Measurements from ENCODE around the gene KIDINS220. TPM values are rescaled to one million over a fixed set of nuclear protein-coding genes. Genes with fewer than 3 reads are reported as not detected.

Gene KIDINS220
- total RNA-seq, 1 donor from 2014 or later: 96.7 TPM

DNA sequence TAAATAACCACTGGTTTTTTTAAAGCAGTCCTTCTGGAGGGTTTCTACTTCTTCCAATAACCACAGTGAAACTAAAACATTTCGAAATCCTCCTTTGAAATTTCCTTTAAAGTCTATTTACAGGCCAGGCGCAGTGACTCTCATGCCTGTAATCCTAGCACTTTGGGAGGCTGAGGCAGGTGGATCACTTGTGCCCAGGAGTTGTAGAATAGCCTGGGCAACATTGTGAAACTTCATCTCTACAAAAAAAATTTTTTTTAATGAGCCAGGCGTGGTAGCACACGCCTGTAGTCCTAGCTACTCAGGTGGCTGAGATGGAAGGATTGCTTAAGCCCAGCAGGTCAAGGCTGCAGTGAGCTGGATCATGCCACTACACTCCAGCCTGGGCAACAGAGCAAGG is 15.2 kb downstream of the KIDINS220 start:
- DNase-seq (ENCODE audit: low spot score, unreplicated experiment): no peak
- H3K9me3 Mint-ChIP-seq (ENCODE audit: low read depth): no peaks in the 10 kb centered on the region
- H3K4me1 Mint-ChIP-seq (ENCODE audit: low read depth): peaks cover 7% of the 10 kb centered on the region
- peaks cover 19% of the 10 kb centered on the region for H3K36me3 Mint-ChIP-seq (ENCODE audit: insufficient read depth)
- H3K4me3 Mint-ChIP-seq (ENCODE audit: low read depth): no peak overlapping the region
- H3K27me3 Mint-ChIP-seq: no peaks in the 10 kb centered on the region
- TF ChIP-seq, protein P1, sequence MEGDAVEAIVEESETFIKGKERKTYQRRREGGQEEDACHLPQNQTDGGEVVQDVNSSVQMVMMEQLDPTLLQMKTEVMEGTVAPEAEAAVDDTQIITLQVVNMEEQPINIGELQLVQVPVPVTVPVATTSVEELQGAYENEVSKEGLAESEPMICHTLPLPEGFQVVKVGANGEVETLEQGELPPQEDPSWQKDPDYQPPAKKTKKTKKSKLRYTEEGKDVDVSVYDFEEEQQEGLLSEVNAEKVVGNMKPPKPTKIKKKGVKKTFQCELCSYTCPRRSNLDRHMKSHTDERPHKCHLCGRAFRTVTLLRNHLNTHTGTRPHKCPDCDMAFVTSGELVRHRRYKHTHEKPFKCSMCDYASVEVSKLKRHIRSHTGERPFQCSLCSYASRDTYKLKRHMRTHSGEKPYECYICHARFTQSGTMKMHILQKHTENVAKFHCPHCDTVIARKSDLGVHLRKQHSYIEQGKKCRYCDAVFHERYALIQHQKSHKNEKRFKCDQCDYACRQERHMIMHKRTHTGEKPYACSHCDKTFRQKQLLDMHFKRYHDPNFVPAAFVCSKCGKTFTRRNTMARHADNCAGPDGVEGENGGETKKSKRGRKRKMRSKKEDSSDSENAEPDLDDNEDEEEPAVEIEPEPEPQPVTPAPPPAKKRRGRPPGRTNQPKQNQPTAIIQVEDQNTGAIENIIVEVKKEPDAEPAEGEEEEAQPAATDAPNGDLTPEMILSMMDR (IDR thresholded peaks at IDR 0.05; ENCODE audit: unreplicated experiment): no peak
- H3K27ac Mint-ChIP-seq: no peak overlapping the region

DNA sequence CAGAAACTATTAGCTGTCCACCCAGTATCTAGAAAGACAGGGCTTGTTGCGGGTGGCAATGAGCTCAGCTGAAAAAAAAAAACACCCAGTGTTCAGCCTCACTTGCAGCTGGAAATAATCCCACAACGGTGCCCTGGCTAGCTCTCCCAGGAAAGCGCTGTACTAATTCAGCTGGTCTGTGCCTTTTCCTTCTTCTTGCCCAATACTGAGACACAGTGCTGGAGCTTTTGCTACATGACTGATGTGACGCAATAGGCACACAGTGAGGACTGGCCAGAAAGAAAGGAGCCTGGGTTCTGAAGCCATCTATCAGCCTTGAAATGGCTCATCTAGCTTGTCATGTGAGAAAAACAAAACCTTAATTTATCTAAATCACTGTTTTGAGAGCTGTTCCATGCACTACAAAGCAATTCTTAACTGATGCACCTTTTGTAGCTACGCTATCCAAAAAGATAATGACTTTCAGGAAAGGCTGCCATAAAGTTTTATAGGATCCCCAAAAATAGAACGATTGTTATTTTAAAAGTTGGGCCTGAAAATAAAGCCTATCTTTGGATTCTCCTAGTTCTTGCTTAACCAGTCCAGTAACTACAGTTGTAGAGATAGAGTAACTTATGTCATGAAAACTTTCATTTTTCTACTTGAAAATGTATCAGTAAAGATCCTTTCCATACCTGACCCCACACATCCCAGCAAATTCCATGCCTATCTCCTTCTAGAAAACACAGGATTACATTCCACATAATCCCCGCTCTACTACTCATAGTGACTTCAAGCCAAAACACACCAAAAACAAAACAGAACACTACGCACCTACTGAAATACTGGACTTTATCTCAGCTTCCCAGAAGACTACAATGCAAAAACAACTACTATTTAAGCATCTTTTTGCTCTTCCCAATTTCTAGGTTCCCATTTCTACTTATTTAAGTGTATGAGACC is 15.9 kb downstream of the KIDINS220 start:
- Mint-ChIP-seq H3K27ac (no peak overlapping the region), H3K36me3 (ENCODE audit: insufficient read depth) (peaks cover 20% of the 10 kb centered on the region), H3K27me3 (no peaks in the 10 kb centered on the region), H3K4me3 (ENCODE audit: low read depth) (no peak overlapping the region), H3K4me1 (ENCODE audit: low read depth) (peaks cover 7% of the 10 kb centered on the region), H3K9me3 (ENCODE audit: low read depth) (no peaks in the 10 kb centered on the region)
- no peak for DNase-seq (ENCODE audit: low spot score, unreplicated experiment)
- TF ChIP-seq, protein P1 (IDR thresholded peaks at IDR 0.05; ENCODE audit: unreplicated experiment): no peak

DNA sequence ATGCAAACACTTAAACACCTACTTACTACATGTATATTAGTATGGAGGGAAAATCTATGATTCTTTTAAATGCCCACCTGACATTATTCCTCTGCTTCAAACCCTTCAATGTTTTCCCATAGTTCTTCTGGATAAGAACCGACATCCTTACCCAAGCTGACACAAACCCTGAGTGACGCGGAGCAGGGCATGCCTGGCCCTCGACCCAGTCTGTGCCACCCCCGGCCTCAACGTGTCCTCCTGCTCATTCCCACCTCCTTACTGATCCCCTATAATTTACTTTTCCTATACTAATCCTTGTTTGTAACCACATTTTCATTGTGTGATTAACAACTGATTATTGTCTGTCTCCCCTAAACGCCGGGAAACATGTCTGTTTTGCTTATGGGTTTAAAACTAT is 17.5 kb downstream of the KIDINS220 start:
- Mint-ChIP-seq H3K9me3 (ENCODE audit: low read depth) (no peaks in the 10 kb centered on the region), H3K27ac (peak overlapping the region; percentile 79), H3K27me3 (no peaks in the 10 kb centered on the region)

DNA sequence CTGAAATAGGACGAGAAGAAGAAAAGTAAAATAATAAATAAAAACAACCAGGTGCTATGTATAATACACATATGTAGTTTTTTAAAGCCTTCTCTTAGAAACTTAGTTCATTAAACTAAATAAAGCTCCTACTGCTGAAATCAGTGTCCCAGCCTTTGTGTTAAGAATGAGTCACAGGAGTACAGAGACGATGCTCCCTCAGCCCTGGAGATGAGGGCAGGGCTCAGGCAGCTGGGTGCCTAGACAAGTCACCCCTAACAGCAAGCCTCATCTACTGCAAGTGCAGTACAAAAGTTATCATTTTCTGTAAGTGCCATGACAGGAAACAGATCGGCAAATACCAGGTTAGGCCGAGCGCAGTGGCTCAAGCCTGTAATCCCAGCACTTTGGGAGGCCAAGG is 18.2 kb downstream of the KIDINS220 start:
- Mint-ChIP-seq H3K27ac (no peak overlapping the region), H3K4me3 (ENCODE audit: low read depth) (no peak overlapping the region), H3K9me3 (ENCODE audit: low read depth) (no peaks in the 10 kb centered on the region), H3K4me1 (ENCODE audit: low read depth) (peaks cover 7% of the 10 kb centered on the region), H3K27me3 (no peaks in the 10 kb centered on the region), H3K36me3 (ENCODE audit: insufficient read depth) (peaks cover 20% of the 10 kb centered on the region)
- no peak for DNase-seq (ENCODE audit: low spot score, unreplicated experiment)
- TF ChIP-seq, protein P1 (IDR thresholded peaks at IDR 0.05; ENCODE audit: unreplicated experiment): no peak

More for the DNA sequence above, 17.5 kb downstream of the KIDINS220 start:
- TF ChIP-seq, protein P1 (IDR thresholded peaks at IDR 0.05; ENCODE audit: unreplicated experiment): no peak
- no peak for DNase-seq (ENCODE audit: low spot score, unreplicated experiment)
- peaks cover 7% of the 10 kb centered on the region for H3K4me1 Mint-ChIP-seq (ENCODE audit: low read depth)
- peaks cover 22% of the 10 kb centered on the region for H3K36me3 Mint-ChIP-seq (ENCODE audit: insufficient read depth)
- no peak overlapping the region for H3K4me3 Mint-ChIP-seq (ENCODE audit: low read depth)

DNA sequence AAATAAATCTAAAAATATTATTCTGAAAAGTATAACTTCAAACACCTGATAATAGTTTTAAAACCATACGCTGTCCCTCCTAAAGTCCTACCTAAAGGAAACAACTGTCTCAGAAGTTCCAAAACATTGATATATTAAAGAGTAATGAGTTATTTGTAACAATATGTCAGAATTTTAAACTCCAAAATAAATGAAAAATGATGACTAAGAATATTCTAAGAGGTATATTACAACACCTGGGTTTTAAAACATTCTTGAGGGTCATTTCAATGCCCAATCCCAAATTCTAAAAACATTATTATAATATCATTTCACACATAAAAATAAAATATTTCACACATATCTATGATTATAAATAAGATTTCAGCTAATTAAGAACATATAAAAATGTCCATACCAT is 20.2 kb downstream of the KIDINS220 start:
- H3K4me3 Mint-ChIP-seq (ENCODE audit: low read depth): no peak overlapping the region
- no peaks in the 10 kb centered on the region for H3K9me3 Mint-ChIP-seq (ENCODE audit: low read depth)
- no peaks in the 10 kb centered on the region for H3K27me3 Mint-ChIP-seq
- H3K27ac Mint-ChIP-seq: no peak overlapping the region
- peaks cover 10% of the 10 kb centered on the region for H3K4me1 Mint-ChIP-seq (ENCODE audit: low read depth)
- TF ChIP-seq, protein P1 (IDR thresholded peaks at IDR 0.05; ENCODE audit: unreplicated experiment): no peak
- H3K36me3 Mint-ChIP-seq (ENCODE audit: insufficient read depth): peaks cover 25% of the 10 kb centered on the region
- no peak for DNase-seq (ENCODE audit: low spot score, unreplicated experiment)
